ENCODE results near the gene TSSC4.
A peak's percentile ranks its signal among the peaks of the same experiment; 100 is the strongest.

TSSC4 gene

GRCh38 chr11:2418693-2419360 is 18.3 kb downstream of the TSSC4 start:
- DNase-seq (ENCODE audit: low read depth) = no peak

DNA sequence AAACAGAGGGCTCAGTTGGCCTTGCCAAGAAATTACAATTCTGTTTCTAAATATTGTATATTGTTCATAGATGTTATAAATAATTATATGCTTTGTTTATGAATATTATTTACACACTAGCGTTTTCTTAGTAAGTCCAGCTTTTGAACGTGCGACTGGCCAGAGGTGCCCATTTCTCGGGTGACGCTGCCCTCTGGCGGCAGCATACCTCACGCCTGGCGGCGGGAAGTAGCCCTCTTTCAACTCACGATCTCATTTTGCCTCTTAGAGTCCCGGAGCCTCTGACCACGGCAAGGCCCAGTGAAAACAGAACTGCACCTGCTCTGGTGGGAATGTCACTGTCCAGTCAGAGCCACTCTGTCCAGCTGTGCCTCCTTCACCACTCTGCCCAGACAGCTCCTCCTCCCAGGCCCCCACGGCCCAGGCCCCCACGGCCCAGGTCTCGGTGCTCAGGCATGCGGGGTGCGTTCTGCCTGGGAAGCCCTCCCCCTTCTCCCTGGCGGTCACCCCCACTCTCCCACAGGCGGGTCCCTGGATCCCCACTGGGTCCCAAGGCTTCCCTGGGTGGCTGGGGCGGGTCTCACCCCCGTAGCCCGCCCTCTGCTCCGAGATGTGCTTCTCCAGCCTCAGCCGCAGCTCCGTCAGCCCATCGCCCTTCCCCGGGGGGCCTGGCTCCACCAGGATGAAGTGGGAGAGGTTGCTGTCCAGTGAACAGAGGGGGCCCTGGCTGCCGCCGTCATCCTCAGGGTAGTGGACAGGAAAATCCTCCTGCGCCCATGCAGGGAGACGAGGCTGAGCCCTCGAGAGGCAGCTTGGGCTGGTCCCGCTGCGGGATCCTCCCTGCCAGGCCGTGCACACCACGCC is 19.3 kb downstream of the TSSC4 start:
- peak; percentile 30 for DNase-seq (ENCODE audit: low read depth)

DNA sequence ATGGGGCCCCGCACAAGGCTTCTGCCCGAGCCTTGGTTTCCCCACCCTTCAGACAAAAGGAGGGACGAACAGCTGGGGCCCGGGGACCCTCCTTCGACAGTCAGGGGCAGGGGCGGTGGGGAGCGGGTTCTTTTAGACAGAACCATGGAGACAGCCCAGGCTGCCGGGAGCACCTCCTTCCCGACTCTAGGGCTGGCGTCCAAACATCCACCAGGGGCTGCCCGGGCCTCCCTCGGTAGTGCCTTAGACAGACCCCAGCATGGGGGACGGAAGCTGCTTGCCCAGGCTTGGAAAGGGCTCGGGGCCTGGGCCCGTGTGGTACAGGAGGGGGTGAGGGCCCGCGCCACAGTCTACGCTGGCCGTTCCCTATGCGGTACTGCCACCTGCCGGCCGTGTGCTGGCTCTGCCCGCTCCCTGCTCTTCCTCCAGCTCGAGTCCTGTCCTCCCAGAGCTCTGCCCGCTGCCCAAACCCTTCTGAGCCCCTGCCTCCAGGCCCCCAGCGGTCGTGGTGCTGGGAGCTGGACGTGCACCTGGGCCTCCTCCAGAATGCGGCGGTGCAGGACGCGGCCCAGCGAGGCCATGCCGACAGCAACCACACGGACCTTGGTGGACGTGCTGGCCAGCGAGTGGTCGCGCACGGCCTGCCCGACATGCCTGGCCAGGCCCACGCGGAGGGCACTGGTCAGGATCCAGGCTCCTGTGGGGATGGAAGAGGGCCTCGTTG is 20.1 kb downstream of the TSSC4 start:
- DNase-seq (ENCODE audit: low read depth) = no peak

DNA sequence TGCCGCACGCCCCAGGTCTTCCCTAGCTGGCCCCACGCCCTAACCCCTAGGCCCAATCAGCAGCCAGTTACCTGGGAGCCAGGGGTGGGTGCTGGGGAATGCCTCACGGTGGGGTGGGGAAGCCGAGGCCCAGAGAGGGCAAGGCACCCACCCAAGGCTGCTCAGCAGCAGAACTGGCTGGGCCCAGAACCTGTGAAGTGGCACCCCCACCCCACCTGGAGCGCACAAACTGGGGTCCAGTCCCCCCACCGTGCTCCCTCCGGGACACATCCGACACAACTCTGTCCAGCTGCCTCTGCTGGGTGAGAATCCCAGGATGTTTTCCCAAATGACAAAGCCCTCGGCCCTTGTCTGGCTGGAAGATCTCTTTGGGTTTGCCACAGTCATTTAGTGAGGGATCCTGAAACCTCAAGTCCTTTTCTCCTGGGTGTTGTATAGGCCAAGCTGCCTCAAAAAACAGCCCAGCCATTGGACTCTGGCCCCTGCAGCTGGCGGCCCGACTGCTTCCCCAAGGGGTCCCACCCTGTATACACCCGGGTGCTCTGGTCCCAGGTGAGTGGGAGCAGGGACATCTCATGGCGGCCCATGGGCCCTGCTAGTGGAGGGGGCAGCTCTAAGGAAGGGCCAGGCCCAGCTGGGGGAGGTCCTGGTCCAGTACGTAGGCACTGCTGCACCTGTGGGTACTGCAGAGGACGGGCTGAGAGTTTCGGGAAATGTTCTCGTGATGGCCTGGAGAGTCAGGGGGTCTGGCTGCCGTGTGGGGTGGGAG is 20.9 kb downstream of the TSSC4 start:
- DNase-seq (ENCODE audit: low read depth) = no peak

DNA sequence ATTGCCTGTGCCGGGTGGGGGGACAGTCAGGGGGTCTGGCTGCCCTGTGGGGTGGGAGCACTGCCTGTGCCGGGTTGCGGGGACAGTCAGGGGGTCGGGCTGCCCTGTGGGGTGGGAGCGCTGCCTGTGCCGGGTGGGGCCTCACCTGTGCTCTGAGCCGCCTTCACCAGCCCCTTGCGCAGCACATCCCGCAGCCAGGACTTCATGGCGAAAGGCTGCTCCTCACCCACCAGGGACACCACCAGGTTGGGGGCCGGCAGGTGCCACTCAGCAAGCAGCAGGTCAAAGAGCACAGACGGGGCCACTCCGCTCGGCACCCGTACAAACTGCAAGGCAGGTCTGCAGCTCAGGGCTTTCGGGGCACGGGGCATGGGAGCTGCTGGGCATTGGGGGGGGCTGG is 21.4 kb downstream of the TSSC4 start:
- no peak for DNase-seq (ENCODE audit: low read depth)

GRCh38 chr11:2422461-2423156 is 22.1 kb downstream of the TSSC4 start:
- DNase-seq (ENCODE audit: low read depth) = no peak

DNA sequence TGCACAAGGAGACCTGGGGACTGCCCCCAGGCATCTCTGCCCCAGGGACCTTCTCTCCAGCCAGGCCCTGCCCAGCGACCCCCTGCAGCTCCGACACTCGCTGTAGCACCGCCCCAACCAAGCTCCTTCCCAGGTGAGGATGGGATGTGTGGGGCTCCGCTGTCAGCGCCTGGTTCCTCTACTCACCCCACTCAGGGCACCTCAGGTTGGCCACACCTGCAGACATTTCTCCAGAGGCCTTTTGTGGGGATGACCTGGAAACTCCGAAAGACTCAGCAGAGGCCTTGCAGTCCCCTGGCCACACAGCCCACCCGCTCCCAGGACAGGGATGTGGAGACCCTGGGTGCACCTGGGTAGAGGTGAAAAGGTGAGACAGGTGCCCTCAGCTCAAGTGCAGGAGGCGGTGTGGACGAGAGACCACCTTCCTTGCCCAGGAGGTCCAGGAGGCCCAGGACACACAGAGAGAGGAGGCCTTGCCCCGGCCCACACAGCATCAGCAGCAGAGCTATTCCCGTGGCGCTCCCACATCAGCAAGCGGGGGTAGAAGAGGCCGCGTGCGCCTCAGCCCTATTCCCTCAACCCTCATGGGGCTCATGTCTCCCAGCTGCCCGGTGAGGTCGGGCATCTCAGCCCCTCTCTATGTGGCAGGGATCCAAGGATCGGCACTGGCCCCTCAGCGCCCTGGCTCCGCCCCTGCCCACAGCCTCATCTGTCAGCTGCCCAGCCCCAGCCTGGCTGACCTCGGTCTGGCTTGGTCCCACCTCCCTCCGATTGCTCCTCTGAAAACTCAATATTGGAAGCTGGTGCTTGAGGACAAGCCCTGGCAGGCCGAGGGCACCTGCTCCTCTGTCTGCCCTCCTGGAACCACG is 22.8 kb downstream of the TSSC4 start:
- DNase-seq (ENCODE audit: low read depth) = no peak

DNA sequence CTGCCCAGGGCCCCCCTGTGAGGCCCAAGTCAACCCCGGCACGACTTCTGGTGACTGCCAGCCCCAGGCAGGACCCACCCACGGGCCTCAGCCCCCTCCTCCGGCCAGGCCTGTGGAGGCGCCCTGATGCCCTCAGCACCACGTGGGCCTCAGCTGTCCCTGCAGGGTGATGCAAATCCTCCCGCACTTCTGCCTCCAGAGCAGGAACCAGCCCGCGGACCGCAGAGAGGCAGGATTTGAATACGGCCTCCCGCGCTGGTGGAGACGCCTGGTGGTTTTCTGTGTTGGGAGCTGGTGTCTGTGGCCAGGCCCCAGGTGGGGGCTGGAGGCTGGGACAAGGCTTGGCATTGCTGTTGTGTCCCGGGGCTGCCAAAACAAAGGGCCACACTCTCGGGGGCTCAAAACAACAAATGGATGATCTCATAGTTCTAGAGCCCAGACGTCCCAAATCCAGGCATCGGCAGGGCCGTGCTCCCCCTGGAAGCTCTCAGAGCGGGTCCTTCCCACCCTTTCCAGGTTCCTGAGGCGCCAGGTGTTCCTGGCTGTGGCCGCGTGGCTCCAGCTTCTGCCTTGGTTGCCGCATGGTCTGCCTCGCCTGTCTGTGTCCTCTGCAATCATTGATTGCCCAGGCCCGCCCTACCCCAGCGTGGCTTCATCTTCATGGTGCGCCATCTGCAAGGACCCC is 24.4 kb downstream of the TSSC4 start:
- DNase-seq (ENCODE audit: low read depth) = no peak

- DNase-seq (ENCODE audit: low read depth) = no peak
Observed at GRCh38 chr11:2425506-2425905, 25.0 kb downstream of the TSSC4 start.

GRCh38 chr11:2426221-2426620 is 25.7 kb downstream of the TSSC4 start:
- no peak for DNase-seq (ENCODE audit: low read depth)

GRCh38 chr11:2426826-2427521 is 26.4 kb downstream of the TSSC4 start:
- DNase-seq (ENCODE audit: low read depth) = no peak

DNA sequence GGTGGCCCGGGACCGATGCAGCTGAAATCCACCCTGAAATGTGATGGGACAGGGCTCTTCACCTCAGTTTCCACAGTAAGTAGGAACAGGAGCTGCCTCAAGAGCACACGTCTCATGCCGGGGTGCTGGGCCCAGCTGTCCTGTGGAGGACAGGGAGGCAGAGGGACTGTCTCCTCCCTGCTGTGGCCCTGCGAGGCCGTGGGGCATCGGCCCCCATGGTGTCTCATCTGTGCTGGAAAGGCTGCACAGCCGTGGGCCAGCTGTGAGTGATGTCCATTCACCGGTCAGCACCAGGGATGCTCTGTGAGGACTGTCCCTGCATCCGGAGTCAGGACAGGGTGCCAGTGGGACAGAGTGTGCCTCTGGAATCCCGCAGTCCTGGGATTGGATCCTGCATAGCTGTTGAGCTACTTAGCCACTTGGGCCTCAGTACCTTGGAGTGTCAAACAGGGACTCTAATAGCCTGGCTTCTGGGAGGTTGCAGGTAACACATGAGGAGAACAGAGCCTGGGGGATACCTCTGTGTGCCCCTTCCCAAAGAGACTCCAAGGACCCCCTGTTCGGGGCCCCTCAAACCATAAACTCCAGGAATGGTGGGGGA is 27.3 kb downstream of the TSSC4 start:
- no peak for DNase-seq (ENCODE audit: low read depth)

DNA sequence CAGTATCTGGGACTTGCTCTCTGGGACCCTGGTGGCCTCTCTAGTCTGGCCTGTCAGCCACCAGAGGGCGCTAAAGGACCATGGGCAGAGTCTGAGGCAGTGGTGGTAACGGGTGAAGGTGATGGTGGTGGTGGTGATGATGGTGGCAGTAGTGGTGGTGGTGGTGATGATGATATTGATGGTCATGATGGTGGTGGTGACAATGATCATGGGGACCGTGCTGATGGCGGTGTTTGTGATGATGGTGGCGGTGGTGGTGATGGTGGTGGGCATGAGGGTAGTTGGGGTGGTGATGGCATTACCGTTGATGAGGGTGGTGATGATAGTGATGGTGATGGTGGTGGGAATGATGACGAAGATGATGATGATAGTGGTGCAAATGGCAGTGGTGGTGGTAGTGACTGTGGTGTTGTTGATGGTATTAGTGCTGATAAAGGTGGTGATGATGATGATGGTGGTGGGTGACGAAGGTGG is 27.8 kb downstream of the TSSC4 start:
- DNase-seq (ENCODE audit: low read depth) = no peak

- DNase-seq (ENCODE audit: low read depth) = no peak
Observed at GRCh38 chr11:2431395-2431794, 30.8 kb downstream of the TSSC4 start.

DNA sequence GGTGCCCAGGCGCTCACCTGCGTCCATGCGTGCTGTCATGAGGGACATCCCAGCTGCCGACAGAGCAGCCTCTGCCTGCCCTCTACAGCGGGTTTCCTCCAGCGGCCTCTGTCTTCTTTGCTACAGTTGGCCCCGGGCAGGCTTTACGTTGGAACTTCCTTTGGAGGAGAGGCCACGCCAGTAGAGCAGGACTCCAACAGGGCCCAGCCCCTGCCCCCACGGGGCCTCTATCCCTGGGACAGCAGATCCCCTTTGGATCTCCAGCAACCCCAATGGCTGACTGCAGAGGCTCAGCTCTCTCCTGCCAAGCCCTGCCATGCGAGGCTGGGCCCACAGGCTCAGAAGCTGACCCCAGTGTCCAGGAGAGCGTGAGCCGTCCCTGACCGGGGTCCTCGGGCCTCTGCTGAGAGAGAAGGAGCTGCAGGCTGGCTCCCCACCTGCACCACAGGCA is 31.6 kb downstream of the TSSC4 start:
- DNase-seq (ENCODE audit: low read depth) = no peak

GRCh38 chr11:2432628-2433071 is 32.1 kb downstream of the TSSC4 start:
- no peak for DNase-seq (ENCODE audit: low read depth)

GRCh38 chr11:2433106-2433925 is 32.8 kb downstream of the TSSC4 start:
- no peak for DNase-seq (ENCODE audit: low read depth)

- no peak for DNase-seq (ENCODE audit: low read depth)
Observed at GRCh38 chr11:2434008-2434407, 33.5 kb downstream of the TSSC4 start.

Measured in HS-5 (cell line).